ENCODE results near the gene FAM32A.
A peak's percentile ranks its signal among the peaks of the same experiment; 100 is the strongest.

Gene FAM32A

GRCh38 chr19:16185123-16185767 is at the start of gene FAM32A:
Gene FAM32A (plus strand): TSS chr19:16185410. CDS start chr19:16185443, 33 bp downstream.
- peak; percentile 98 for DNase-seq (ENCODE audit: low read depth)

- no peak for DNase-seq (ENCODE audit: low read depth)
Observed at GRCh38 chr19:16135430-16136127, 49.6 kb upstream of the FAM32A start.

GRCh38 chr19:16136185-16136999 is 48.8 kb upstream of the FAM32A start:
- no peak for DNase-seq (ENCODE audit: low read depth)

- DNase-seq (ENCODE audit: low read depth): no peak
Observed at GRCh38 chr19:16139752-16140151, 45.5 kb upstream of the FAM32A start.

GRCh38 chr19:16141043-16141442 is 44.2 kb upstream of the FAM32A start:
- DNase-seq (ENCODE audit: low read depth): no peak

GRCh38 chr19:16142032-16142580 is 43.1 kb upstream of the FAM32A start:
- no peak for DNase-seq (ENCODE audit: low read depth)

GRCh38 chr19:16143399-16144215 is 41.6 kb upstream of the FAM32A start, which contains the start of gene HSH2D:
Gene HSH2D (plus strand): TSS chr19:16143685. CDS start chr19:16148751, 5,066 bp downstream.
- DNase-seq (ENCODE audit: low read depth): peak; percentile 71

- DNase-seq (ENCODE audit: low read depth): no peak
Observed at GRCh38 chr19:16144216-16144581, 41.0 kb upstream of the FAM32A start.

- DNase-seq (ENCODE audit: low read depth): no peak
Observed at GRCh38 chr19:16146112-16146511, 39.1 kb upstream of the FAM32A start.

- no peak for DNase-seq (ENCODE audit: low read depth)
Observed at GRCh38 chr19:16148443-16149229, 36.6 kb upstream of the FAM32A start.

GRCh38 chr19:16153582-16154336 is 31.5 kb upstream of the FAM32A start:
- DNase-seq (ENCODE audit: low read depth): no peak

GRCh38 chr19:16154557-16154956 is 30.7 kb upstream of the FAM32A start:
- DNase-seq (ENCODE audit: low read depth): no peak

- DNase-seq (ENCODE audit: low read depth): no peak
Observed at GRCh38 chr19:16155128-16155527, 30.1 kb upstream of the FAM32A start.

GRCh38 chr19:16156904-16157303 is 28.3 kb upstream of the FAM32A start:
- DNase-seq (ENCODE audit: low read depth): no peak

GRCh38 chr19:16157601-16158000 is 27.6 kb upstream of the FAM32A start:
- no peak for DNase-seq (ENCODE audit: low read depth)

- DNase-seq (ENCODE audit: low read depth): no peak
Observed at GRCh38 chr19:16159655-16160054, 25.6 kb upstream of the FAM32A start.

- DNase-seq (ENCODE audit: low read depth): no peak
Observed at GRCh38 chr19:16160445-16160942, 24.7 kb upstream of the FAM32A start.

GRCh38 chr19:16160943-16161560 is 24.2 kb upstream of the FAM32A start:
- DNase-seq (ENCODE audit: low read depth): peak; percentile 57

GRCh38 chr19:16161840-16162239 is 23.4 kb upstream of the FAM32A start:
- no peak for DNase-seq (ENCODE audit: low read depth)

Data from activated T-cell treated with anti-CD3 and anti-CD28 coated beads for 48 hours (primary cell).